OCI-LY7 (cell line): Measurements from ENCODE around the gene ATP1B2.

Experiments used
- EZH2phosphoT487 ChIP-seq: fragments of 200-600 bp; sonication (generic); IDR thresholded peaks from 2 replicates; pipeline ENCODE4 v1.6.1; 2018; ENCODE audit warnings: low read depth, borderline replicate concordance, mild to moderate bottlenecking, mixed run types, antibody characterized with exemption, low read length, moderate library complexity, mixed read lengths
- TF ChIP-seq, protein P1 (sequence below): fragments of 200-600 bp; sonication (generic); conservative IDR thresholded peaks from 2 replicates; pipeline ENCODE4 v1.5.1; 2014; ENCODE audit warnings: mild to moderate bottlenecking, antibody characterized with exemption, low read length, moderate library complexity, mixed read lengths

DNA sequence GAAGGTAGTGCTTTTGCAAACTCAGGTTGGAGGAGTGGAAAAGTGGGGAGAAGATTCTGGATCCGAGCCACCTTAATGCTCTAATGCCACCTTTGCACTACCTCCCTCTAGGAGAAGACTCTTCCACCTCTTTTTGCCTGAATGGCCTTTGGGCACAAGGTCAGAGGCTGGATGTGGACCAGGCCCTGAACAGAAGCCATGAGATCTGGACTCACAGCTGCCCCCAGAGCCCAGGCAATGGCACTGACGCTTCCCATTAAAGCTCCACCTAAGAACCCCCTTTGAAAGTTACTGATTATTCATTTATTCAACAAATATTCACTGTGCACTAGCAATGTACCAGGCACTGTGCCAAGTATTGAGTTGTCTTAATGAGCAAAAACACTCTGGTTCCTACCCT is 17.6 kb upstream of the ATP1B2 start:
- TF ChIP-seq, protein P1, sequence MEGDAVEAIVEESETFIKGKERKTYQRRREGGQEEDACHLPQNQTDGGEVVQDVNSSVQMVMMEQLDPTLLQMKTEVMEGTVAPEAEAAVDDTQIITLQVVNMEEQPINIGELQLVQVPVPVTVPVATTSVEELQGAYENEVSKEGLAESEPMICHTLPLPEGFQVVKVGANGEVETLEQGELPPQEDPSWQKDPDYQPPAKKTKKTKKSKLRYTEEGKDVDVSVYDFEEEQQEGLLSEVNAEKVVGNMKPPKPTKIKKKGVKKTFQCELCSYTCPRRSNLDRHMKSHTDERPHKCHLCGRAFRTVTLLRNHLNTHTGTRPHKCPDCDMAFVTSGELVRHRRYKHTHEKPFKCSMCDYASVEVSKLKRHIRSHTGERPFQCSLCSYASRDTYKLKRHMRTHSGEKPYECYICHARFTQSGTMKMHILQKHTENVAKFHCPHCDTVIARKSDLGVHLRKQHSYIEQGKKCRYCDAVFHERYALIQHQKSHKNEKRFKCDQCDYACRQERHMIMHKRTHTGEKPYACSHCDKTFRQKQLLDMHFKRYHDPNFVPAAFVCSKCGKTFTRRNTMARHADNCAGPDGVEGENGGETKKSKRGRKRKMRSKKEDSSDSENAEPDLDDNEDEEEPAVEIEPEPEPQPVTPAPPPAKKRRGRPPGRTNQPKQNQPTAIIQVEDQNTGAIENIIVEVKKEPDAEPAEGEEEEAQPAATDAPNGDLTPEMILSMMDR, result peak; percentile 10; the same call in 1 of the 2 replicates
- TF ChIP-seq EZH2phosphoT487, result no peak
